Measurements from ENCODE around the gene WBP11. TPM values are rescaled to one million over a fixed set of nuclear protein-coding genes. Genes with fewer than 3 reads are reported as not detected.

WBP11 gene
- total and polyA plus RNA-seq, 2 of the 13 experiments (the other 11 are each of a cell fraction or from before 2014, with no cell fraction given) = 7.6 to 31.0 TPM

GRCh38 chr12:14769969-14770495, 33.2 kb downstream of the WBP11 start (continued):
- no peak for TF ChIP-seq ZNF609 (CRISPR knock-in tag; IDR thresholded peaks at IDR 0.05; ENCODE audit: borderline replicate concordance)
- no peak for TF ChIP-seq ZBTB1 (CRISPR knock-in tag; IDR thresholded peaks at IDR 0.05; ENCODE audit: borderline replicate concordance)
- TF ChIP-seq, protein P1, sequence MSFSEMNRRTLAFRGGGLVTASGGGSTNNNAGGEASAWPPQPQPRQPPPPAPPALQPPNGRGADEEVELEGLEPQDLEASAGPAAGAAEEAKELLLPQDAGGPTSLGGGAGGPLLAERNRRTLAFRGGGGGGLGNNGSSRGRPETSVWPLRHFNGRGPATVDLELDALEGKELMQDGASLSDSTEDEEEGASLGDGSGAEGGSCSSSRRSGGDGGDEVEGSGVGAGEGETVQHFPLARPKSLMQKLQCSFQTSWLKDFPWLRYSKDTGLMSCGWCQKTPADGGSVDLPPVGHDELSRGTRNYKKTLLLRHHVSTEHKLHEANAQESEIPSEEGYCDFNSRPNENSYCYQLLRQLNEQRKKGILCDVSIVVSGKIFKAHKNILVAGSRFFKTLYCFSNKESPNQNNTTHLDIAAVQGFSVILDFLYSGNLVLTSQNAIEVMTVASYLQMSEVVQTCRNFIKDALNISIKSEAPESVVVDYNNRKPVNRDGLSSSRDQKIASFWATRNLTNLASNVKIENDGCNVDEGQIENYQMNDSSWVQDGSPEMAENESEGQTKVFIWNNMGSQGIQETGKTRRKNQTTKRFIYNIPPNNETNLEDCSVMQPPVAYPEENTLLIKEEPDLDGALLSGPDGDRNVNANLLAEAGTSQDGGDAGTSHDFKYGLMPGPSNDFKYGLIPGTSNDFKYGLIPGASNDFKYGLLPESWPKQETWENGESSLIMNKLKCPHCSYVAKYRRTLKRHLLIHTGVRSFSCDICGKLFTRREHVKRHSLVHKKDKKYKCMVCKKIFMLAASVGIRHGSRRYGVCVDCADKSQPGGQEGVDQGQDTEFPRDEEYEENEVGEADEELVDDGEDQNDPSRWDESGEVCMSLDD (CRISPR knock-in tag; IDR thresholded peaks at IDR 0.05; ENCODE audit: borderline replicate concordance) = no peak
- TF ChIP-seq ZFYVE20 (CRISPR knock-in tag; IDR thresholded peaks at IDR 0.05; ENCODE audit: borderline replicate concordance, low read depth) = peak; percentile 62; the same call in 1 of the 2 replicates
- no peak for TF ChIP-seq ZNF136 (CRISPR knock-in tag; IDR thresholded peaks at IDR 0.05; ENCODE audit: low read depth)
- no peak; the same call in 1 of the 2 replicates for TF ChIP-seq ZNF550 (CRISPR knock-in tag; IDR thresholded peaks at IDR 0.05; ENCODE audit: borderline replicate concordance)
- TF ChIP-seq ZNF557 (CRISPR knock-in tag; IDR thresholded peaks at IDR 0.05) = no peak
- peak; percentile 66; the same call in 1 of the 2 replicates for TF ChIP-seq SAFB2 (CRISPR knock-in tag; IDR thresholded peaks at IDR 0.05; ENCODE audit: borderline replicate concordance, low read depth)
- TF ChIP-seq KDM4B (CRISPR knock-in tag; IDR thresholded peaks at IDR 0.05) = no peak
- no peak for TF ChIP-seq PHF5A (CRISPR knock-in tag; IDR thresholded peaks at IDR 0.05; ENCODE audit: low read depth, unreplicated experiment)
- TF ChIP-seq KDM5A (IDR thresholded peaks at IDR 0.05; ENCODE audit: borderline replicate concordance, low read length) = no peak; the same call in 1 of the 2 replicates
- peak; percentile 99 for TF ChIP-seq NAIF1 (CRISPR knock-in tag; IDR thresholded peaks at IDR 0.05; ENCODE audit: borderline replicate concordance)
- no peak for TF ChIP-seq HOXD1 (CRISPR knock-in tag; IDR thresholded peaks at IDR 0.05)
- TF ChIP-seq, protein P2, sequence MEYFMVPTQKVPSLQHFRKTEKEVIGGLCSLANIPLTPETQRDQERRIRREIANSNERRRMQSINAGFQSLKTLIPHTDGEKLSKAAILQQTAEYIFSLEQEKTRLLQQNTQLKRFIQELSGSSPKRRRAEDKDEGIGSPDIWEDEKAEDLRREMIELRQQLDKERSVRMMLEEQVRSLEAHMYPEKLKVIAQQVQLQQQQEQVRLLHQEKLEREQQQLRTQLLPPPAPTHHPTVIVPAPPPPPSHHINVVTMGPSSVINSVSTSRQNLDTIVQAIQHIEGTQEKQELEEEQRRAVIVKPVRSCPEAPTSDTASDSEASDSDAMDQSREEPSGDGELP (IDR thresholded peaks at IDR 0.05; ENCODE audit: borderline replicate concordance, low read depth) = peak; percentile 74; the same call in 1 of the 2 replicates
- TF ChIP-seq KDM6A (CRISPR knock-in tag; IDR thresholded peaks at IDR 0.05; ENCODE audit: low read depth) = no peak
- no peak for TF ChIP-seq ZNF275 (CRISPR knock-in tag; IDR thresholded peaks at IDR 0.05; ENCODE audit: borderline replicate concordance)
- peak; percentile 50; the same call in 1 of the 2 replicates for TF ChIP-seq STAG1 (CRISPR knock-in tag; IDR thresholded peaks at IDR 0.05)
- TF ChIP-seq NFYC (CRISPR knock-in tag; IDR thresholded peaks at IDR 0.05) = no peak
- 0 out of 2 replicates have a peak, but pooled peaks have one; percentile 24 for TF ChIP-seq ZNF552 (CRISPR knock-in tag; IDR thresholded peaks at IDR 0.05; ENCODE audit: borderline replicate concordance)
